ENCODE data around the gene IL31RA. TPM values are rescaled to one million over a fixed set of nuclear protein-coding genes. Genes with fewer than 3 reads are reported as not detected.
A peak's percentile ranks its signal among the peaks of the same experiment; 100 is the strongest.

IL31RA gene
- total and polyA plus RNA-seq, 2 experiments from 2014 or later = not detected

GRCh38 chr5:55926476-55926875 lies 75.3 kb downstream of the IL31RA start (continued):
- TF ChIP-seq ZNF331 (CRISPR knock-in tag; IDR thresholded peaks at IDR 0.05; ENCODE audit: low read depth) = no peak
- TF ChIP-seq POLR2AphosphoS5 (IDR thresholded peaks at IDR 0.05; ENCODE audit: low read depth) = no peak
- no peak for TF ChIP-seq EZH2 (IDR thresholded peaks at IDR 0.05; ENCODE audit: low read depth, unreplicated experiment)

- H4K20me1 ChIP-seq (replicated peaks; ENCODE audit: insufficient read depth) = no peaks in the 10 kb centered on the region
- Mint-ChIP-seq H3K9me3 (no peaks in the 10 kb centered on the region; the same call in 2 of the 3 replicates), H3K4me3 (no peak overlapping the region), H3K4me1 (peaks cover 5% of the 10 kb centered on the region), H3K27me3 (ENCODE audit: insufficient read depth, low read depth, poor library complexity) (peaks cover 7% of the 10 kb centered on the region), H3K36me3 (ENCODE audit: low read depth) (no peaks in the 10 kb centered on the region; the same call in 2 of the 3 replicates), H3K27ac (no peak overlapping the region)
- no peaks in the 10 kb centered on the region for H3K27me3 ChIP-seq (ENCODE audit: insufficient read depth)
- no peak overlapping the region for H3K4me3 ChIP-seq
- no peaks in the 10 kb centered on the region for H3K9me2 ChIP-seq (ENCODE audit: insufficient read depth)
- H2AFZ ChIP-seq = peak overlapping the region; percentile 56; the same call in 1 of the 2 replicates
- H3F3A ChIP-seq (replicated peaks; ENCODE audit: low read depth) = no peaks in the 10 kb centered on the region
- DNase-seq (ENCODE audit: low spot score) (no peak), ATAC-seq (no peak)
- no peak overlapping the region for H3K4me2 ChIP-seq
- no peaks in the 10 kb centered on the region for H3K36me3 ChIP-seq (ENCODE audit: insufficient read depth)
- H3K79me2 ChIP-seq (replicated peaks; ENCODE audit: insufficient read depth) = no peaks in the 10 kb centered on the region
- no peaks in the 10 kb centered on the region for H3K4me1 ChIP-seq (ENCODE audit: insufficient read depth)
- H3K27ac ChIP-seq (ENCODE audit: low read depth) = no peak overlapping the region
- TF ChIP-seq ZNF462 (CRISPR knock-in tag; IDR thresholded peaks at IDR 0.05) = no peak
- TF ChIP-seq STAT1 (IDR thresholded peaks at IDR 0.05; ENCODE audit: unreplicated experiment) = no peak
- TF ChIP-seq NANOG (IDR thresholded peaks at IDR 0.05; ENCODE audit: borderline replicate concordance) = no peak
- TF ChIP-seq CREB1 (CRISPR knock-in tag; IDR thresholded peaks at IDR 0.05; ENCODE audit: low read depth) = no peak
- TF ChIP-seq EZH2 (IDR thresholded peaks at IDR 0.05; ENCODE audit: low read depth, unreplicated experiment) = no peak
- TF ChIP-seq, protein P1, sequence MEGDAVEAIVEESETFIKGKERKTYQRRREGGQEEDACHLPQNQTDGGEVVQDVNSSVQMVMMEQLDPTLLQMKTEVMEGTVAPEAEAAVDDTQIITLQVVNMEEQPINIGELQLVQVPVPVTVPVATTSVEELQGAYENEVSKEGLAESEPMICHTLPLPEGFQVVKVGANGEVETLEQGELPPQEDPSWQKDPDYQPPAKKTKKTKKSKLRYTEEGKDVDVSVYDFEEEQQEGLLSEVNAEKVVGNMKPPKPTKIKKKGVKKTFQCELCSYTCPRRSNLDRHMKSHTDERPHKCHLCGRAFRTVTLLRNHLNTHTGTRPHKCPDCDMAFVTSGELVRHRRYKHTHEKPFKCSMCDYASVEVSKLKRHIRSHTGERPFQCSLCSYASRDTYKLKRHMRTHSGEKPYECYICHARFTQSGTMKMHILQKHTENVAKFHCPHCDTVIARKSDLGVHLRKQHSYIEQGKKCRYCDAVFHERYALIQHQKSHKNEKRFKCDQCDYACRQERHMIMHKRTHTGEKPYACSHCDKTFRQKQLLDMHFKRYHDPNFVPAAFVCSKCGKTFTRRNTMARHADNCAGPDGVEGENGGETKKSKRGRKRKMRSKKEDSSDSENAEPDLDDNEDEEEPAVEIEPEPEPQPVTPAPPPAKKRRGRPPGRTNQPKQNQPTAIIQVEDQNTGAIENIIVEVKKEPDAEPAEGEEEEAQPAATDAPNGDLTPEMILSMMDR (conservative IDR thresholded peaks at IDR 0.05; ENCODE audit: low read depth in 2 of 2) = no peak
- no peak for TF ChIP-seq ETS1 (IDR thresholded peaks at IDR 0.05)
- TF ChIP-seq REST (IDR thresholded peaks at IDR 0.05; ENCODE audit: unreplicated experiment) = no peak
- TF ChIP-seq EZH2phosphoT487 (IDR thresholded peaks at IDR 0.05; ENCODE audit: unreplicated experiment) = no peak
- TF ChIP-seq JUNB (IDR thresholded peaks at IDR 0.05; ENCODE audit: unreplicated experiment) = no peak
Observed at GRCh38 chr5:55927861-55928655, 76.9 kb downstream of the IL31RA start.
